Loucy (cell line): ENCODE data around the gene GSG1L.

Experiments used
- H2AFZ ChIP-seq: fragments of 200-600 bp; sonication (generic); 2 replicates; pipeline ENCODE4 v1.6.0; 2016; ENCODE audit warnings: antibody characterized with exemption, mild to moderate bottlenecking, low read length, moderate library complexity
- H3F3A ChIP-seq: fragments of 200-600 bp; 2 replicates; pipeline ENCODE4 v1.6.0; 2016; ENCODE audit warnings: antibody characterized with exemption, low read depth, mild to moderate bottlenecking
- H3K27me3 ChIP-seq: fragments of 200-600 bp; sonication (generic); 2 replicates; pipeline ENCODE4 v1.6.1; 2014; ENCODE audit warnings: low read length, mild to moderate bottlenecking; ENCODE audit not compliant: insufficient read depth, poor library complexity, severe bottlenecking
- H3K36me3 ChIP-seq: fragments of 200-600 bp; sonication (generic); 2 replicates; pipeline ENCODE4 v1.6.1; 2016; ENCODE audit warnings: low read length; ENCODE audit not compliant: insufficient read depth
- H3K4me1 ChIP-seq: fragments of 200-600 bp; sonication (generic); 2 replicates; pipeline ENCODE4 v1.5.1; 2014; ENCODE audit warnings: low read length, mild to moderate bottlenecking; ENCODE audit not compliant: insufficient read depth, poor library complexity, severe bottlenecking
- H3K4me2 ChIP-seq: fragments of 200-600 bp; sonication (generic); 2 replicates; pipeline ENCODE4 v1.6.0; 2014; ENCODE audit warnings: antibody characterized with exemption, low read length, low read depth, mild to moderate bottlenecking; ENCODE audit not compliant: poor library complexity, severe bottlenecking
- H3K4me3 ChIP-seq: fragments of 200-600 bp; sonication (generic); 2 replicates; pipeline ENCODE4 v1.5.1; 2014; ENCODE audit warnings: low read length, mild to moderate bottlenecking, mixed read lengths; ENCODE audit not compliant: poor library complexity, severe bottlenecking
- H3K79me2 ChIP-seq: fragments of 200-600 bp; sonication (generic); 2 replicates; pipeline ENCODE4 v1.6.1; 2014; ENCODE audit warnings: low read length; ENCODE audit not compliant: insufficient read depth
- H3K9ac ChIP-seq: fragments of 200-600 bp; sonication (generic); 2 replicates; pipeline ENCODE4 v1.6.0; 2014; ENCODE audit warnings: mild to moderate bottlenecking, low read depth, low read length, moderate library complexity; ENCODE audit not compliant: poor library complexity, severe bottlenecking
- H3K9me2 ChIP-seq: fragments of 200-600 bp; sonication (generic); replicated peaks from 2 replicates; pipeline ENCODE4 v1.6.1; 2016; ENCODE audit warnings: low read depth, low read length, mixed read lengths
- H3K9me3 ChIP-seq: fragments of 200-600 bp; sonication (generic); 2 replicates; pipeline ENCODE4 v1.6.1; 2014; ENCODE audit warnings: mild to moderate bottlenecking, antibody characterized with exemption, low read length, low read depth; ENCODE audit not compliant: insufficient read depth
- H4K20me1 ChIP-seq: fragments of 200-600 bp; sonication (generic); 2 replicates; pipeline ENCODE4 v1.6.0; 2014; ENCODE audit warnings: antibody characterized with exemption, low read length, mild to moderate bottlenecking; ENCODE audit not compliant: insufficient read depth, poor library complexity, severe bottlenecking
- EZH2phosphoT487 ChIP-seq: fragments of 200-600 bp; IDR thresholded peaks from 2 replicates; pipeline ENCODE4 v1.6.1; 2018; ENCODE audit warnings: antibody characterized with exemption, mild to moderate bottlenecking, moderate library complexity, borderline replicate concordance
- TF ChIP-seq, protein P1 (sequence below): fragments of 200-600 bp; sonication (generic); conservative IDR thresholded peaks from 2 replicates; pipeline ENCODE4 v1.5.1; 2014; ENCODE audit warnings: mild to moderate bottlenecking, antibody characterized with exemption, low read length

GSG1L gene

DNA sequence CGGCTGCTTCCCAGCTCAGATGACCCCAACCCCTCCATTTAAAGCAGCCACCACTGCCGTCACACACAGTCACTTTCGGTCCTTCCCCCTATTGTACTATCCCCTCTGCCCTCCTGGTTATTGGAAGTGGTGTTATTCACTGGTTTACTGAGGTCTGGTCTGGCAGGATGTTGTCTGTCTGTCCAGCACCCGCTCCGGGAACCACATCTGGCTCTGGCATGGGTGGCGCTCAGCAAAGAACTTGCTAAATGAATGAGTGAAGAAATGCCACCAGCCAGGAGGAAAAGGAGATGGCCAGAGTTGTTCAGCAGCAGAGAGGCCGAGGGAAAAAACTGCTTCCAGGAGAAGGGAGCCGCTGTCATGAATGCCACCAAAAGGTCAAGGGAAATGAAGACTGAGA lies 161.6 kb downstream of the GSG1L start:
- Histone ChIP-seq H2AFZ (no peak overlapping the region), H3K4me2 (no peak overlapping the region), H3K9me2 (no peaks in the 10 kb centered on the region), H3F3A (no peaks in the 10 kb centered on the region), H3K9ac (no peak overlapping the region), H3K27me3 (no peaks in the 10 kb centered on the region), H3K4me1 (no peaks in the 10 kb centered on the region), H3K36me3 (no peaks in the 10 kb centered on the region), H4K20me1 (no peaks in the 10 kb centered on the region), H3K79me2 (no peaks in the 10 kb centered on the region), H3K4me3 (no peak overlapping the region), H3K9me3 (no peaks in the 10 kb centered on the region)
- no peak for TF ChIP-seq EZH2phosphoT487
- TF ChIP-seq, protein P1, sequence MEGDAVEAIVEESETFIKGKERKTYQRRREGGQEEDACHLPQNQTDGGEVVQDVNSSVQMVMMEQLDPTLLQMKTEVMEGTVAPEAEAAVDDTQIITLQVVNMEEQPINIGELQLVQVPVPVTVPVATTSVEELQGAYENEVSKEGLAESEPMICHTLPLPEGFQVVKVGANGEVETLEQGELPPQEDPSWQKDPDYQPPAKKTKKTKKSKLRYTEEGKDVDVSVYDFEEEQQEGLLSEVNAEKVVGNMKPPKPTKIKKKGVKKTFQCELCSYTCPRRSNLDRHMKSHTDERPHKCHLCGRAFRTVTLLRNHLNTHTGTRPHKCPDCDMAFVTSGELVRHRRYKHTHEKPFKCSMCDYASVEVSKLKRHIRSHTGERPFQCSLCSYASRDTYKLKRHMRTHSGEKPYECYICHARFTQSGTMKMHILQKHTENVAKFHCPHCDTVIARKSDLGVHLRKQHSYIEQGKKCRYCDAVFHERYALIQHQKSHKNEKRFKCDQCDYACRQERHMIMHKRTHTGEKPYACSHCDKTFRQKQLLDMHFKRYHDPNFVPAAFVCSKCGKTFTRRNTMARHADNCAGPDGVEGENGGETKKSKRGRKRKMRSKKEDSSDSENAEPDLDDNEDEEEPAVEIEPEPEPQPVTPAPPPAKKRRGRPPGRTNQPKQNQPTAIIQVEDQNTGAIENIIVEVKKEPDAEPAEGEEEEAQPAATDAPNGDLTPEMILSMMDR, result no peak

DNA sequence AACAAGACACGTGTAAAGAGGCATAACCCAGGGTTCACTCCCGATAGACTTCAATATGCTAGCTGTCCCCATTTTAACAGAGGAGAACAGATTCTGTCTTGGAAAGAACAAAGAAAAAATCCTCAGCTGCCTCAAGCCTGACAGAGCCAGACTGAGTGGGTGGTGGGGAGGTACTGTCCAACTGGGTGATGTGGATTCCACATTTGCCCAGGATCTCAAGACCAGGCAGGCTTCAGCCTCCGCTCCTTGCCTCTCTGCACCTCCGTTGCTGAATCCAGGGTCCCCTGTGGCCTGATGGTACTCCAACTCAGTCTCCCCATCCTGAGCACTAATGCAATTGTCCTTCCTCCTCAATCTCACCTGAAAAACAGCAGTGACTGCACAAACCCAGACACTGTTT lies 163.8 kb downstream of the GSG1L start:
- H4K20me1 ChIP-seq, result no peaks in the 10 kb centered on the region
- H3K4me1 ChIP-seq, result no peaks in the 10 kb centered on the region
- H3K36me3 ChIP-seq, result no peaks in the 10 kb centered on the region
- no peaks in the 10 kb centered on the region for H3F3A ChIP-seq
- H3K9ac ChIP-seq, result no peak overlapping the region
- no peaks in the 10 kb centered on the region for H3K79me2 ChIP-seq
- no peak overlapping the region for H3K4me2 ChIP-seq
- no peak overlapping the region for H2AFZ ChIP-seq
- no peaks in the 10 kb centered on the region for H3K9me2 ChIP-seq
- H3K9me3 ChIP-seq, result no peaks in the 10 kb centered on the region
- TF ChIP-seq EZH2phosphoT487, result no peak
- TF ChIP-seq, protein P1, result no peak
- H3K4me3 ChIP-seq, result no peak overlapping the region
- no peaks in the 10 kb centered on the region for H3K27me3 ChIP-seq

DNA sequence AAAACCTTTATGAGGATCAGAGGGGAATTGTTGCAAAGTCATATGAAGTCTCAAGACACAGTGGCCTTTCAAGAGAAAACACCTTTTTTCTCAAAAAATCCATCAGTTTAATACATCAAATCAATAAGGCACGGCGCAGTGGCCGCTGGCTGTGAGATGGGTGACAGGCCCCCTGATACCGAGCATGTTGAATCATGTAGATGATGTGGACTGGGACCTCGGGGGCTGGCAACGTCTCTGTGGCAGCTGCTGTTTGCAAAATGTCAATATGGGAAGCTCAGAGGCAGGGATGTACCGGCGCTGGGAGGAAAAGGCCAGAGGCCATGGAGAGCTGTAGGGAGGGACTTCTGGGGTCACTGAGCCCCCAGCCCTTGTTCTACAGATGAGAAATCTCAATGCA lies 169.1 kb downstream of the GSG1L start:
- Histone ChIP-seq H3K4me1 (no peaks in the 10 kb centered on the region), H3F3A (no peaks in the 10 kb centered on the region), H3K9me3 (no peaks in the 10 kb centered on the region), H3K9ac (no peak overlapping the region), H2AFZ (no peak overlapping the region), H3K9me2 (no peaks in the 10 kb centered on the region), H3K36me3 (no peaks in the 10 kb centered on the region), H3K4me3 (no peak overlapping the region), H3K79me2 (no peaks in the 10 kb centered on the region), H4K20me1 (no peaks in the 10 kb centered on the region), H3K27me3 (no peaks in the 10 kb centered on the region), H3K4me2 (no peak overlapping the region)
- TF ChIP-seq, protein P1, result no peak
- TF ChIP-seq EZH2phosphoT487, result no peak
